Measurements from ENCODE around the gene MPRIP.

- TF ChIP-seq POLR2A (IDR thresholded peaks at IDR 0.05; ENCODE audit: low read depth, low read length), result no peak
- TF ChIP-seq SPI1 (IDR thresholded peaks at IDR 0.05; ENCODE audit: low read depth, low read length), result no peak
- no peak for TF ChIP-seq POLR2AphosphoS5 (IDR thresholded peaks at IDR 0.05; ENCODE audit: low read depth, low read length)
- no peak for TF ChIP-seq TAF1 (IDR thresholded peaks at IDR 0.05; ENCODE audit: low read depth, low read length)
Observed at GRCh38 chr17:17025621-17026020, 16.6 kb upstream of the MPRIP start.
